ENCODE data around the gene PNRC1. TPM values are rescaled to one million over a fixed set of nuclear protein-coding genes. Genes with fewer than 3 reads are reported as not detected.

Gene PNRC1
- total RNA-seq, 1 donor from 2014 or later, result 236 TPM

DNA sequence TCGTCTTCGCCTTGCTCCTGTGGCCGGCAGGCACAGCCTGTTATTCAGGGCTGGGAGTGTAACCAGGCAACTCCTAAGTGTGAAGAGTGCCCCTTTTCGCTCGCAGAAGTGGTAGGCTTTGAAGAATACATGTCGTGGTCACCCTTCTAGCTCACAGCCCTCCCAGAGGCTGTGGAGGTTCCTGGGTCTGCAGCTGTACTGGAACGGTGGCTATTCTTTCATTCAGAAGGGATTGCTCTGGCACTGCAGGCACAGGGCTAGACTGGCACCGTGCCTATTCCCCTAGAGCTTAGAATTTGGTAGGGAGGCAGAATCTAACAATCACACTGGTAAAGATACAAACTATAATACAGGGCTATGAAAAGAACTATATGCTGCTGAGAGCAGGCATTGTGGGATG, 38.4 kb downstream of the PNRC1 start:
- no peaks in the 10 kb centered on the region for H3K36me3 ChIP-seq
- DNase-seq (ENCODE audit: low spot score), result no peak
- TF ChIP-seq, protein P1, sequence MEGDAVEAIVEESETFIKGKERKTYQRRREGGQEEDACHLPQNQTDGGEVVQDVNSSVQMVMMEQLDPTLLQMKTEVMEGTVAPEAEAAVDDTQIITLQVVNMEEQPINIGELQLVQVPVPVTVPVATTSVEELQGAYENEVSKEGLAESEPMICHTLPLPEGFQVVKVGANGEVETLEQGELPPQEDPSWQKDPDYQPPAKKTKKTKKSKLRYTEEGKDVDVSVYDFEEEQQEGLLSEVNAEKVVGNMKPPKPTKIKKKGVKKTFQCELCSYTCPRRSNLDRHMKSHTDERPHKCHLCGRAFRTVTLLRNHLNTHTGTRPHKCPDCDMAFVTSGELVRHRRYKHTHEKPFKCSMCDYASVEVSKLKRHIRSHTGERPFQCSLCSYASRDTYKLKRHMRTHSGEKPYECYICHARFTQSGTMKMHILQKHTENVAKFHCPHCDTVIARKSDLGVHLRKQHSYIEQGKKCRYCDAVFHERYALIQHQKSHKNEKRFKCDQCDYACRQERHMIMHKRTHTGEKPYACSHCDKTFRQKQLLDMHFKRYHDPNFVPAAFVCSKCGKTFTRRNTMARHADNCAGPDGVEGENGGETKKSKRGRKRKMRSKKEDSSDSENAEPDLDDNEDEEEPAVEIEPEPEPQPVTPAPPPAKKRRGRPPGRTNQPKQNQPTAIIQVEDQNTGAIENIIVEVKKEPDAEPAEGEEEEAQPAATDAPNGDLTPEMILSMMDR (IDR thresholded peaks at IDR 0.05), result no peak
- TF ChIP-seq EZH2phosphoT487 (IDR thresholded peaks at IDR 0.05) (no peak), EZH2 (IDR thresholded peaks at IDR 0.05) (no peak)
- H3K4me1 Mint-ChIP-seq, result peaks cover 24% of the 10 kb centered on the region
- H3K4me3 ChIP-seq, result no peak overlapping the region
- H3K9me3 Mint-ChIP-seq, result no peaks in the 10 kb centered on the region
- H2AFZ ChIP-seq (replicated peaks), result no peak overlapping the region
- H3K27me3 Mint-ChIP-seq (ENCODE audit: insufficient read depth, low read depth), result peaks cover 9% of the 10 kb centered on the region
- H3F3A ChIP-seq (ENCODE audit: low read depth), result no peaks in the 10 kb centered on the region
- no peak overlapping the region for H3K4me2 ChIP-seq
- H4K20me1 ChIP-seq (ENCODE audit: low read depth), result no peaks in the 10 kb centered on the region
- no peaks in the 10 kb centered on the region for H3K36me3 Mint-ChIP-seq
- H3K27me3 ChIP-seq, result peaks cover 12% of the 10 kb centered on the region
- H3K9ac ChIP-seq, result no peak overlapping the region
- H3K4me1 ChIP-seq, result peaks cover 3% of the 10 kb centered on the region
- no peak overlapping the region for H3K27ac Mint-ChIP-seq
- H3K79me2 ChIP-seq (ENCODE audit: low read depth), result peaks cover 34% of the 10 kb centered on the region
- H3K27ac ChIP-seq, result no peak overlapping the region
- H3K4me3 Mint-ChIP-seq, result peak overlapping the region; percentile 89
- H3K9me3 ChIP-seq (ENCODE audit: low read depth), result no peaks in the 10 kb centered on the region

DNA sequence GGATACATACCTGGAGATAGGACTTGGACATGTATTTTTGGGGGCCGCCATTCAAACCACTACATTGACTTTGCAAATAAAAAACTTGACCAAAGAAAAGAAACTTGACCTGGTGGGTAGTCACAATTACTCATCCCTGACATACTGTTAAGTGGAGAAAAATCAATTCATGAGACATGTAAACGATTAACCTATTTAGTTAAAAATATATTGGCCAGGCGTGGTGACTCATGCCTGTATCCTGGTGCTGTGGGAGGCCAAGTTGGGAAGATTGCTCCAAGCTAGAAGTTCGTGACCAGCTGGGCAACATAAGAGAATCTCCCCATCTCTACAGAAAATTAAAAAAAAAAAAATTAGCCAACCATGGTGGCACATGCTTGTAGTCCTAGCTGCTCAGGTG, 39.8 kb downstream of the PNRC1 start:
- peaks cover 9% of the 10 kb centered on the region for H3K27me3 Mint-ChIP-seq (ENCODE audit: insufficient read depth, low read depth)
- no peak for DNase-seq (ENCODE audit: low spot score)
- H3K9ac ChIP-seq, result no peak overlapping the region
- TF ChIP-seq, protein P1 (IDR thresholded peaks at IDR 0.05), result no peak
- TF ChIP-seq EZH2phosphoT487 (IDR thresholded peaks at IDR 0.05) (no peak), EZH2 (IDR thresholded peaks at IDR 0.05) (no peak)
- no peak overlapping the region for H3K27ac Mint-ChIP-seq
- H3K4me3 ChIP-seq, result no peak overlapping the region
- H2AFZ ChIP-seq (replicated peaks), result no peak overlapping the region
- peaks cover 2% of the 10 kb centered on the region for H3K36me3 Mint-ChIP-seq
- H4K20me1 ChIP-seq (ENCODE audit: low read depth), result no peaks in the 10 kb centered on the region
- H3K4me1 ChIP-seq, result peaks cover 3% of the 10 kb centered on the region
- H3K4me1 Mint-ChIP-seq, result peaks cover 24% of the 10 kb centered on the region
- no peaks in the 10 kb centered on the region for H3K9me3 Mint-ChIP-seq
- H3F3A ChIP-seq (ENCODE audit: low read depth), result no peaks in the 10 kb centered on the region
- H3K36me3 ChIP-seq, result no peaks in the 10 kb centered on the region
- no peak overlapping the region for H3K27ac ChIP-seq
- peaks cover 19% of the 10 kb centered on the region for H3K79me2 ChIP-seq (ENCODE audit: low read depth)
- H3K27me3 ChIP-seq, result peaks cover 12% of the 10 kb centered on the region
- H3K9me3 ChIP-seq (ENCODE audit: low read depth), result no peaks in the 10 kb centered on the region
- no peak overlapping the region for H3K4me3 Mint-ChIP-seq
- H3K4me2 ChIP-seq, result no peak overlapping the region

DNA sequence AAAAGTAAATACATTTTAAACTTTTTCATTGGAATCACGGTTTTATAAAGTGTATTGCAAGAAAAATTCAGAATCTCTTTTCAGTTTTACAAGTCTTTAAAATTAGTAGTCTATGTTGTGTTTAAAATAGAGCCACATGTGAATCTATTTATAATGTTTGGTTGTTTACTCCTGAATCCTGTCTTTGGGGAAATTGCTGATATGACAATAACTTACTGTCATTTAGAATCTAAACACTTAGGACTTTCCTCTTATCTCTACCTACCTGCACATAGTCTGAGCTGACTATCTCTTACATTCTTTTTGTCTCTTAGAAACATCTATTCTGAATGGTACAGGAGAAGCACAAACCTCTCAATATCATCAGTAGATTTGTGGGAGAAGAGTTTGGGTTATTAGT, 41.4 kb downstream of the PNRC1 start:
- no peak overlapping the region for H2AFZ ChIP-seq (replicated peaks)
- peaks cover 6% of the 10 kb centered on the region for H3K27me3 Mint-ChIP-seq (ENCODE audit: insufficient read depth, low read depth)
- H3K9me3 ChIP-seq (ENCODE audit: low read depth), result no peaks in the 10 kb centered on the region
- H3K36me3 Mint-ChIP-seq, result peaks cover 5% of the 10 kb centered on the region
- H3K27ac Mint-ChIP-seq, result no peak overlapping the region
- no peaks in the 10 kb centered on the region for H4K20me1 ChIP-seq (ENCODE audit: low read depth)
- no peak overlapping the region for H3K27ac ChIP-seq
- H3K79me2 ChIP-seq (ENCODE audit: low read depth), result peaks cover 4% of the 10 kb centered on the region
- no peaks in the 10 kb centered on the region for H3K36me3 ChIP-seq
- H3F3A ChIP-seq (ENCODE audit: low read depth), result no peaks in the 10 kb centered on the region
- H3K9ac ChIP-seq, result no peak overlapping the region
- no peak for DNase-seq (ENCODE audit: low spot score)
- H3K9me3 Mint-ChIP-seq, result peaks cover 3% of the 10 kb centered on the region
- TF ChIP-seq EZH2phosphoT487 (IDR thresholded peaks at IDR 0.05), result no peak
- no peak for TF ChIP-seq EZH2 (IDR thresholded peaks at IDR 0.05)
- TF ChIP-seq, protein P1 (IDR thresholded peaks at IDR 0.05), result no peak
- no peaks in the 10 kb centered on the region for H3K4me1 ChIP-seq
- H3K4me3 ChIP-seq, result no peak overlapping the region
- peaks cover 13% of the 10 kb centered on the region for H3K4me1 Mint-ChIP-seq
- peaks cover 12% of the 10 kb centered on the region for H3K27me3 ChIP-seq
- H3K4me3 Mint-ChIP-seq, result no peak overlapping the region
- H3K4me2 ChIP-seq, result no peak overlapping the region
